HG03378 (cell line): ENCODE measurements around the gene KIF26A.

Source experiments
- ATAC-seq: cut with Tn5 transposase; IDR thresholded peaks from one replicate; pipeline ENCODE4 v1.9.1; 2021; ENCODE audit warnings: mild to moderate bottlenecking, moderate library complexity; ENCODE audit not compliant: unreplicated experiment

KIF26A gene

DNA sequence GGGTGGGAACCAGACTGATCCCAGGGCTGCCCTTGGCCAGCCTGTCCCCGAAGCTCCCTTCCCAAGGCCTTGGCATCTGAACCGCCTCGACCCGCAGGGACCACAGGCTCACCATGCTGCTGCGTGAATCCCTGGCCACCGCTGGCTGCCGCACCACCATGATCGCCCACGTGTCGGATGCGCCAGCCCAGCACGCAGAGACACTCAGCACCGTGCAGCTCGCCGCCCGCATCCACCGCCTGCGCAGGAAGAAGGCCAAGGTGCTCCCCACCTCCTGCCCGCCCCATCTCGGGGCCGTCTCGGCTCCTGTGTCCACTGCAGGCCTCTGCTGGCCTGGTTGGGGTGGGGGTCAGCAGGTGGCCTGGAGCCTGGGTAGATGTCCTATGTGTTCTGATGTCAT, 35.7 kb downstream of the KIF26A start:
- ATAC-seq: no peak

DNA sequence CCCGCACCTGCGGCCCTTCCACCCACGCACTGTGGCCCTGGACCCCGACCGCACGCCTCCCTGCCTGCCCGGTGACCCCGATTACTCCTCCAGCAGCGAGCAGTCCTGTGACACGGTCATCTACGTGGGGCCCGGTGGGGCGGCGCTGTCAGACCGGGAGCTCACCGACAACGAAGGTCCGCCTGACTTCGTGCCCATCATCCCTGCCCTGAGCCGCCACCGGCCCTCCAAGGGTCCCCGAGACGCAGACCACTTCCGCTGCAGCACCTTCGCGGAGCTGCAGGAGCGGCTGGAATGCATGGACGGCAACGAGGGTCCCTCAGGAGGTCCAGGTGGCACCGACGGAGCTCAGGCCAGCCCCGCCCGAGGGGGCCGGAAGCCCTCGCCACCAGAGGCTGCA, 36.7 kb downstream of the KIF26A start:
- no peak for ATAC-seq

DNA sequence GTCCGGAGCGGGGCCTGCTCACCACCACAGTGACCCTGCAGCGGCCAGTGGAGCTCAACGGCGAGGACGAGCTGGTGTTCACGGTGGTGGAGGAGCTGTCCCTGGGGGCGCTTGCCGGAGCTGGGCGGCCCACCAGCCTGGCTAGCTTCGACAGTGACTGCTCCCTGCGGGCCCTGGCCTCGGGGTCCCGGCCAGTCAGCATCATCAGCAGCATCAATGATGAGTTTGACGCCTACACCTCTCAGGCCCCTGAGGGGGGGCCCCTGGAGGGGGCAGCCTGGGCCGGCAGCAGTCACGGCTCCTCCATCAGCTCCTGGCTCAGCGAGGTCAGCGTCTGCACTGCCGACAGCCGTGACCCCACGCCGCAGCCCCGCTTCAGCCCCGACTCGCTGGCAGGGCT, 37.4 kb downstream of the KIF26A start:
- ATAC-seq: no peak

DNA sequence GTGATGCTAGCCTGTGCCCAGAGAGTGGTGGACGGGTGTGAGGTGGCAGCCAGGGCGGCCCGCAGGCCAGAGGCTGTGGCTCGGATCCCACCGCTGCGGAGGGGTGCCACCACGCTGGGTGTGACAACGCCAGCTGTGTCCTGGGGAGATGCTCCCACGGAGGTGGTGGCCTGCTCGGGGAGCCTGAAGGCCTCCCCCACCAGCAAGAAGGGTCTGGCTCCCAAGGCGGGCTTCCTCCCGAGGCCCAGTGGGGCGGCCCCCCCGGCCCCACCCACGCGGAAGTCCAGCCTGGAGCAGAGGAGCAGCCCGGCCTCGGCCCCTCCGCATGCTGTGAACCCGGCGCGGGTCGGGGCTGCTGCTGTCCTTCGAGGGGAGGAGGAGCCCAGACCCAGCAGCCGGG, 38.2 kb downstream of the KIF26A start:
- ATAC-seq: no peak

DNA sequence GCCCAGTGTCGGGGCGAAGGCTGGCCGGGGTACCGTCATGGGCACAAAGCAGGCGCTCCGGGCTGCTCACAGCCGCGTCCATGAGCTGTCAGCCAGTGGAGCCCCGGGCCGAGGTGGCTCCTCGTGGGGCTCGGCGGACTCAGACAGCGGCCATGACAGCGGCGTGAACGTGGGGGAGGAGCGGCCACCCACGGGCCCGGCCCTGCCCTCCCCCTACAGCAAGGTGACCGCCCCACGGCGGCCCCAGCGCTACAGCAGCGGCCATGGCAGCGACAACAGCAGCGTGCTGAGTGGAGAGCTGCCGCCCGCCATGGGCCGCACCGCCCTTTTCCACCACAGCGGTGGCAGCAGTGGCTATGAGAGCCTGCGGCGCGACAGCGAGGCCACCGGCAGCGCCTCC, 39.0 kb downstream of the KIF26A start:
- no peak for ATAC-seq

DNA sequence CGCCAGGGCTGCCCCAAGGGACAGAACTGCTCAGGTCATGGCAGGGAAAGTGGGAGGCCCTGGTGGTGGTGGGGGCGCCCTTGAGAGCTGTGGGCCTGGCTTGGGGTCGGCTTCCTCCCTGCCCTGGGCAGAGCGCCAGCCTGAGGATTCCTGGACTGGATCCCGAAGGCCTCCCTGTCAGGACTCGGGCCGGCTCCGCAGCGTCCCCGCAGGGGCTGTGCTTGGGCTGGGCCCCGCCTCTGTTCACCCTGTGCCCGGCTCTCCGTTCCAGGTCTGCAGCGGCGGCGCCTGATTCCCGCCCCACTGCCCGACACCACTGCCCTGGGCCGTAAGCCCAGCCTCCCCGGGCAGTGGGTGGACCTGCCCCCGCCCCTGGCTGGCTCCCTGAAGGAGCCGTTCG, 39.9 kb downstream of the KIF26A start:
- no peak for ATAC-seq

DNA sequence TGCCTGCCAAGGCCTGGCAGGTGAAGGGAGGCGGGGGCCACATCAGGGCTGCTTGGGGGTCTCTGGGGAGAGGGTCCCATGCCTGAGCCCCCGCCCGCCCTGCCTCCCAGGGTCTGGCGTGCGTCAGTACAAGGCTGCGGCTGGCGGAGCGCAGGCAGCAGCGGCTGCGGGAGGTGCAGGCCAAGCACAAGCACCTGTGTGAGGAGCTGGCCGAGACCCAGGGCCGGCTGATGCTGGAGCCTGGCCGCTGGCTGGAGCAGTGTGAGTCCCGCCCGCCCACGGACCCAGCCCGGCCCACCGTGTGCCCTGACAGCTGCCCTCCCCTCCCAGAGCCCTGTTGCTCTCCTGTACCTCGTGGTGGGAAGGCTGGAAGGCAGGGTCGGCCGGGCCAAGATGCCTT, 40.7 kb downstream of the KIF26A start:
- ATAC-seq: no peak

DNA sequence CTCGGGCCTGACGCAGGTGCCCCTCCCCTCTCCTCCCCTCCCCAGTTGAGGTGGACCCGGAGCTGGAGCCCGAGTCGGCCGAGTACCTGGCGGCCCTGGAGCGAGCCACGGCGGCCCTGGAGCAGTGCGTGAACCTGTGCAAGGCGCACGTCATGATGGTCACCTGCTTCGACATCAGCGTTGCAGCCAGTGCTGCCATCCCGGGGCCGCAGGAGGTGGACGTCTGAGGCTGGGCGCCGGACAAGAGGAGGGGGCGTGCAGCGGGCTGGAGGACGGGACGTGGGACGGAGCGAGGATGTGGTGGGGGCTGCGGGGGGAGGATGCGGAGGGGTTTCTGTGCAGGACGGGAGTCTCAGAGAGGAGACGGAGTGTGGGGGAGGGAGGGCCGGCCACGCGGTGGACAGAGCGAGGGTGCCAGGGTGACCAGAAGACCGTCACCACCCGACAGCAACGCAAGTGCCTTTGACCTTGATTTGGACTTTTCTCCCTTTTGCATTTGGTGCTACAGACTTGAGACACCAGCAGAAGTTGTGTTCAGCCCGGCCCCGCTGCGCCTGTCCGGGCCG, 41.3 kb downstream of the KIF26A start:
- no peak for ATAC-seq

DNA sequence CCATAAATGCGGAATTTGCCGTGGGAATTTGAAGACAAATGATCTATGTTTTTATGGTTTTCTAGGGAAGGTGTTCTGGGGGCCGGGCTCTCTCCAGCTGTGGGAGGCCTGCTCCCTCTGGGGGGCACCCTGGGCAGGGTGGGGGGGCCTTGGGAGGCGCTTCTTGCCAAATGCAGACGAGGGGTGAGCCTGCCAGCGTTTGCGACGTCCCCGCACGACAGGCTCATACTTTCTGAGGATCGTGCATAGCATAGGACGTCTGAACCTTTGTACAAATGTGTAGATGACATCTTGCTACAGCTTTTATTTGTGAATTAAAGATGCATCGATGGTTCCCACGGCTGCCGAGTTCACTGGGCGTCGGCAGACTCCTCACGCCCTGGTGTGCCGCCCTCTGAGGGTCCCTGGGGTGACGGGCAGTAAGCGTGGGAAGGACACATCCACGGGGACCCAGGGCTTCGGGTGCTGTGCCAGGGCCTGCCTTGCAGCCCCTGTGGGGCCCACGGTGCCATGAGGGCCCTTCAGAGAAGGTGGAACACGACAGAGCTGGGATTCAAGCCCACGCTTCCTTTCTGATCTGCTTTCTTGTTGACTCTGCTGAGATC, 42.3 kb downstream of the KIF26A start:
- ATAC-seq: no peak

DNA sequence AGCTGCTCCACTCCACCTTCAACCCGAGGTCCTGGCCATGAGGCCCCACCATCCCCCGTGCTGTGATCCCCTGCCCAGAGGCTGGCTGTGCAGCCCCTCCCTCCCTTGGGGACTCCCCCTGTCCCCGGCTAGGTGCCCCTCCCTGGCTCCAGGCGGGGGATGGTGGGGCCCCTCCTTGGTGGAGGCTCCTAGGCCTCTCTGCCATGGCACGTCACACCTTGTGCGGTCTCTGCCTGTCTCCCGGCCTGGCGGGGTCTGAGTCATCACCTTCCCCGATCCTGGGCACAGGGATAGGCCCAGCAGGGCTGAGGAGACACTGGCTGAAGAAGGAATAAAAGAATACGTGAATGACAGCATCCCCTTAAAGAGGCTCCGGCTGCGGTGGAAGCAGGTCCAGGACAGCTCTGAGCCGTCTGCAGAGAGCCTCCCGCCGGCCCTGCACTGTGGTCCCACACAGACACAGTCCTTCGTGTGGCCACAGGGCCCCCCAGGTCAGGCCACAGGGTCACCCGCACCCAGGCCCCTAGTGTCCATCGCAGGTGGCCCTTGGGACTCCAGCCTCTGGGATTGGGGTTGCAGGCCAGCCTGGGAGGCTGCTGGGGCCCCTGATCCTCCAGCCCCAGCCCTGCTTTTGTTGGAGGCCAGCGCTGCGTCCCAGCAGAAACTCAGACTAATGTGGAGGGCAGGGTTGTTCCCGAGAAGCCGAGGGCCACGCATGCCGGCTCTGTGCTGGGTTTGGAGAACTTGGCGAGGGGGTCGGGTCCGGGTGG, 43.6 kb downstream of the KIF26A start:
- ATAC-seq: no peak

DNA sequence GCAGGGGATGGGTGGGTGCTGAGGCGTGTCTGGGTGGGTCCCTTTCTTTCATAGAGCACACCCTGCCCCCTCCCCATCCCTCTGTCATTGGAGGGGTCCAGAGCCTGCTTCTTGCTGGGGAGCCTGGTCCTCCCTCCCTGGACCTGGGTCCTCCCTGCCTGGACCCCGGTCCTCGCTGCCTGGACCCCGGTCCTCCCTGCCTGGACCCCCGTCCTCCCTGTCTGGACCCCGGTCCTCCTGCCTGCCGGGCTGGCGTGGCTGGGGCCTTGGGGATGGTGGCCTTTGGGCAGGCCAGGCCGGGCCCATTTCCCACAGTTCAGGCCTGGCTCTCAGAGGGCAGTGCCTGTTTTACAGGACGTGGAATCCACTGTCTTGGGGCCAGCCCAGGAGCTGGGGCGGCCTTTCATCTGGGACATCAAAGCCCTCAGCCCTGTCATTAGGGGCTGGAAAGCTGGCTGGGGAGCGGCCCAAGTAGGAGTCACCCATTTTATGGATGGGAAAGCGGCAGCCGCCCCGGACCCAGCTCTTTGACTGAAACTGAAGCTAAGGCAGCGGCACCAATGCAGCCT, 44.6 kb downstream of the KIF26A start:
- ATAC-seq: no peak

DNA sequence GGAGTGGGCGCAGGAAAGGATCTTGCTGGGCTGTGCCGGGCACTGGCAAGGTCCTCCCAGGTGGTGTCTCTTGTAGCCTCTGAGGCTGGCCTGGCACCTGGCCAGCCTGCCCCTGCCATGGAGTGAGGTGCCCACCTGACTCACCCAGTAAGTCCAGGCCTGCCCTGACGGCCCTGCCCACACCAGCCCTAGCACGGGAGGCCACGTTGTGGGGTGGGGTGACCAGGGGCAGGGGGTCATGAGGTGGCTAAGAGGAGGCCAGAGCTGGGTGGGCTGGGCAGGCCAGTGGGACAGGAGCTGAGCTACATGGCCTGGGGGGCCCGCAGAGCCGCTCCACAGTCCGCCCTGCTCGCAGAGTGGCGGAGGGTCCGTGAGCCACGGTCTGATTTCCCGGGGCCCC, 45.4 kb downstream of the KIF26A start:
- no peak for ATAC-seq

DNA sequence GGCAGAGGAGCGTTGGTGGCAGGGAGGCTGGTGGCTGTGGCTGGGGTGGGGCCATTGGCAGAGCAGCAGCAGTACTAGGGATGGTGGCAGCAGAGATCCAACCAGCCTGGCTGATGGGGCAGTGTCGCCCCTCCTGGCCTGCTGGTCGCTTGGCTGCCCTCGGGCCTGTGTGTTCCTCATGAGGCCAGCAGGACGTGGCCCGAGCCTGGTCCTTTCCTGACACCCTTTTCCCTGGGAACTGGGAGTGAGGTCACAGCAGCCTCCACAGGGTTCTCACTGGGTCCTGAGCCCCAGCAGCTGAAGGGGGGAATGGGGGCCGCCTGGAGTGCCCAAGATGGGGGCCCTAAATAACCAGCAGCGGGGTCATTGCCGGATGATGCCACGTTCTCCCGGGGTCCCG, 46.1 kb downstream of the KIF26A start:
- no peak for ATAC-seq

DNA sequence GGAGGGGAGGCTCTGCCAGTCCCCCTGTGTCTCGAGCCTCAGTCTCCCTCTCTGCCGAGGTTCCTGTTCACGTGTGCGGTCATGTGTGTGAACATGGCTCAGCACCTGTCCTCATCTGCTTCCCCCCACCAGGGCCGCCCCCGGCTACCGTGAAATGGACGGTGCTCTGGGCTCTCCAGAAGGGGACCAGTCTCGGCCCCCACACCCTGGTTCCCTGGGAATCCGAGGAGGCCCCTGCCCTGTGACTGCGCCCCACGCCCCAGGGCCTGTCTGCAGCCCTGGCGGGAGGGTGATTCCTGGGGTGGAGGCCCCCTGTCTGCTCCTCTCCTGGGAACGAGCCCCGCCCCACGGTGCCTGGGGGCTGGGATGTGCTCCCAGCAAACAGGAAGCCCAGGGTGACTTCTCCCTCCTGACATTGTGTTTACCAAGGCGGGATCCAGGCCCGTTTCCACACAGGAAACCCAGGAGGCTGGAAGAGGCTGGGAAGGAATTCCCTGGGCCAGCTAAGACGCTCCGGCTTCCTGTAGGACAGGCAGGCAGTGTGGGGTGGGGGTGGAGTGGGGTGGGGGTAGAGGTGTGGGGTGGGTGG, 46.6 kb downstream of the KIF26A start:
- ATAC-seq: no peak

DNA sequence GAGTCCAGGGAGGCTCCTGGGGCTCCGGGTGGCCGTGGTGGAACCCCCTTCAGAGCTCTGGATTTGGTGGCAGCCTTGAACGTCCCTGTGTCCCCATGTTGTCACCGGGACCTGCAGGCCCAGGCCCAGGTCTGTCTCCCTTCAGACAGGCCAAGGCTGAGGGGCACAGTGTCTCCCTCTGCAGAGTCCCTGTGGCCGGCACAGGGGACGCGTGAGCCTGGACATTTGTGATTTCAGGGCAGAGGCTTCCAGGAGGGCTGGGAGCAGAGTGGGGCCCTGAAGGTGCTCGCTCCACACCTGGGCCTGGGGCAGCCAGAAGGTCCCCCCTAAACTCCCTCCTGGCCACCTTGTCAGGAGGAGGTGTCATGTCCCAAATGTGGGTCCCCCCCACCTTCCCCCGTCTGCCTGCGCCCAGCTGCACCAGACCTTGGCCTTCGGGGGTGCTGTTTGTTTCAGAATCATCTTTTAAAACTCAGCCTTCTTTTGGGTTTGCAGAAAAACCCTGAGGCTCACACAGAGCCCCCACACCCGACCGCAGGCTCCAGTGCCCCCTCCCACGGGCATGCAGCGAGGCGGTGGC, 47.6 kb downstream of the KIF26A start:
- no peak for ATAC-seq

DNA sequence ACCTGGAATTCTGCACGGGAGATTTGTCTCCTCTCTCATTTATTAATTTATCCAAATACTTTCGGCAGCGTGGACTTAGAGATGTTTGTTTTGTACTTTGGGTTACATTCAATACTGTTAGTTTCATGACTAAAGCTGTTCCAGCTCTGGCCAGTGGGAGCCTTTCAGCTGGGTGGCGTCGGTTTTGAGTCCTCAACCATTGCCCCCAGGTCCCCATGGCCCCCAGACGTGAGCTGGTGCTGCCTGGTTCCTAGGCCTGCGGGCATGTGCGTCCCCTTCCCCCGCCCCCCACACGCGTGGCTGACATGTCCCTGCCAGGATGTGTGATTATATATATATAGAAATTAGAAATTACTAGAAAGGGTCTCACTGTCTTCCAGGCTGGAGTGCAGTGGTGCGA, 48.2 kb downstream of the KIF26A start:
- ATAC-seq: no peak

DNA sequence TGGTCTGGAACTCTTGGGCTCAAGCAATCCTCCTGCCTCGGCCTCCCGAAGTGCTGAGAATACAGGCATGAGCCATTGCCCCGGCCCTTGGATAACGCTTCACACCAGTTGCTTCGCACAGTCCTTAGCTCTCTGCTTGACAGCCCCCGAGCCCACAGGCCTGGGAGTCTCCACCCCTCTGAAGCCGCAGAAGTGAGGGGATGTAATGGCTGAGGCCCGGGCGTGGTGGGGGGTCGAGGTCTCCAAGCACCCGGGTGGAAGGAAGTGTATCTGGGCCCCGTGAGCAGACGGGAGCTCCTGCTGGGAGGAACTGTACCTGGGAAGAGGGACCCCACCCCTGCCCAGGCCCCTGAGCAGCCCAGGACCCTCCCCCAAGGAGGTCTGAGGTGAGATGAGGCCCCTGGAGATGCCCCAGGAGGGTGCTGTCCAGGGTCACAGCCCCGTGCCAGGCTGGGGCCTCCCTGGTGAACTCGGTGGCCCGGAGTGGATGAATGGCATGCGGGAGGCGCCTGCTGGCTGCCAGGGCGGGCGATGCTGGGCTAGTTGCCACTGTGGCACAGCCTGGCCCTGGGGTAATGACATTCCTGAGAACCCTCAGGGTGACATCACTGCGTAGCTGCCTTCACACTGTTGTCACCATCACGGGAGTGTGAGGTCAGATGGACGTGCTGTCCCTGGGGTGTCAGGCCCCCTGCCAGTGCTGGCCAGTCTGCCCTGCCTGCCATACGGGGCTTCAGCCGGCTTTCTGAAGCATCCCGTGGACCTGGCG, 48.9 kb downstream of the KIF26A start:
- ATAC-seq: no peak

DNA sequence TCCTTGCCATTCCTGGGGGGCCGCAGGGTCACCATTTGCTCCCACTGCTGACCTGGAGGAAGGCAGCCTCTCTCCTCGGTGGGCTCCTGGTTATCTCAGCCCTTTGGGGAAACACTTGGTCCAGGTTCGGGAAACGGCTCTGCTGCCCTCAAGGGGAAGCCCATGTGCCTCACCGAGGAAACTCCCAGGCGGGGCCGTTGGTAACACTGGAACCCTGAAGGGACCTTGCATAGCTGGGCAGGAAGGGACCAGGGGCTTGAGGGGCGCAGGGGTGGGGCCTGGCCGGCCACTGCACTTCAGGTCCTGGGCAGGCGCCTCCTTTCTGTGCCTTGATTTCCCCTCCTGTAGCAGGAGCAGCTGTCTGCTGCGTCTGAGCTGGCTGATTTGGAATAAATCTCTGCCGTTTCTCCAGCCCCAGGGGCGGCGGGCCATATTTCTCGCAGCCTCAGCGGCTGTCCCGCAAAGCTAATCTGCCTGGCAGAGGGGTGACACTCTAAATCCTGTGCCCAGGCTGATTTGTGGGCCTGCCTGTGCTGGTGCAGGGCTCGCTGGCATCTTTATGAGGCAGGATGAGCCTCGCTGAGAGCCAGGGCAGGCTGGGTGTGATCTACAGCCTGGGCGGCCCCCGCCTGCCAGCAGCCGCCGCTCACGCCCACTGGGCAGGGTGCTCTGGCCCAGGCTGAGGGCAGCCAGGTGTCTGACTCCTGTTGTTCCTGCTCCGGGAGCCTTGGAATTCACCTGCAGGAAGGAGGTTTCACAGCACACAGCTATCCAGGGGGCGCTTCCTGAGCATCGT, 49.7 kb downstream of the KIF26A start:
- ATAC-seq: no peak

DNA sequence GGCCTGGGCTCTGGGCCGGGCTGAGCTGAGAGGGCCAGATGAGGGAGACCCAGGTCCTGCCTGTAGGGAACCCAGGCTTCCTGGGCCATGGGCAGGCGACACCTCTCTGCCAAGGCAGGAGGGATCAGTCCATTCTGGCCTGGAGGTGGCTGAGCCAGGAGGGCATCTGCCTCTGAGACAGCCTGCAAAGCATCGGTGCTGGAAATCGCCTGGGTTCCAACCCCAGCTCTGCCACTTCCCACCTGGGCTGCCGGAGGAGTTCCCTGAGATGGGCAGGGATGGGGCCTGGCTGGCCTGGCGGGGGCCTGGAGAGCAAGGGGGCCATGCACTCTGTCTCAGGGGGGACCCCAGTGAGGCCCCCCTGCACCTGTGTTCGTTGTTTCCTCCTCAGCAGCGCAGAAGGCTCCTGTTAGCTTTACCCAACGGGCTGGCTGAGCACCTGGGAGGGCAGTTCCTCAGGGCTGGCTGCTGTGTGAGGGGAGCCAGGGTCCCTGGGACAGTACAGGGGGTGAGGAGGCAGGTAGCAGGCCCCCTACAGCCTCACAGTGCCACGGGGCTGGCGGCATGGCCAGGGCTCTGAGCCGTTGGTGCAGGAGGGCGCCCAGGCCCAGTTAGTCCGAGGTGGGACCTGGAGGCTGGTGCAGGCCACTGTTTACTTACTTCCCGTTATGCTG, 50.5 kb downstream of the KIF26A start:
- no peak for ATAC-seq
